GM19023 (cell line): ENCODE results near the gene EIF4ENIF1.
A peak's percentile ranks its signal among the peaks of the same experiment; 100 is the strongest.
"Not testable (repeated sequence)": the region's sequence is repeated elsewhere in the genome, so short reads cannot be mapped to it uniquely, and the experiment has no call there.

Experiments used
- ATAC-seq: cut with Tn5 transposase; IDR thresholded peaks from one replicate; pipeline ENCODE4 v1.9.1; 2021; ENCODE audit warnings: mild to moderate bottlenecking, moderate library complexity; ENCODE audit not compliant: unreplicated experiment

EIF4ENIF1 gene

GRCh38 chr22:31495343-31495742 lies 5.7 kb upstream of the EIF4ENIF1 start:
- ATAC-seq: no peak

- not testable (repeated sequence) for ATAC-seq
These were observed 3.7 kb upstream of the EIF4ENIF1 start for GRCh38 chr22:31493355-31493754.

GRCh38 chr22:31492151-31492550 lies 2.5 kb upstream of the EIF4ENIF1 start:
- no peak for ATAC-seq

- no peak for ATAC-seq
These were observed 1.7 kb upstream of the EIF4ENIF1 start for GRCh38 chr22:31491218-31491962.

- ATAC-seq: peak; percentile 44
These were observed 869 bp upstream of the EIF4ENIF1 start for GRCh38 chr22:31490496-31490925.

GRCh38 chr22:31488988-31489617 lies 539 bp downstream of the EIF4ENIF1 start:
- ATAC-seq: peak; percentile 27

- no peak for ATAC-seq
These were observed 1.2 kb downstream of the EIF4ENIF1 start for GRCh38 chr22:31488346-31488883.

GRCh38 chr22:31486951-31487350 lies 2.7 kb downstream of the EIF4ENIF1 start:
- no peak for ATAC-seq

- not testable (repeated sequence) for ATAC-seq
These were observed 3.3 kb downstream of the EIF4ENIF1 start for GRCh38 chr22:31486369-31486768.

GRCh38 chr22:31482470-31482869 lies 7.2 kb downstream of the EIF4ENIF1 start:
- not testable (repeated sequence) for ATAC-seq

- ATAC-seq: no peak
These were observed 8.5 kb downstream of the EIF4ENIF1 start for GRCh38 chr22:31481129-31481528.

- no peak for ATAC-seq
These were observed 12.3 kb downstream of the EIF4ENIF1 start for GRCh38 chr22:31477329-31477728.

GRCh38 chr22:31475800-31476199 lies 13.8 kb downstream of the EIF4ENIF1 start:
- ATAC-seq: no peak

GRCh38 chr22:31474743-31475142 lies 14.9 kb downstream of the EIF4ENIF1 start:
- no peak for ATAC-seq

- no peak for ATAC-seq
These were observed 24.3 kb downstream of the EIF4ENIF1 start for GRCh38 chr22:31465307-31465706.

GRCh38 chr22:31461699-31462098 lies 27.9 kb downstream of the EIF4ENIF1 start:
- no peak for ATAC-seq

- no peak for ATAC-seq
These were observed 37.7 kb downstream of the EIF4ENIF1 start for GRCh38 chr22:31451709-31452571.

GRCh38 chr22:31449506-31449905 lies 40.1 kb downstream of the EIF4ENIF1 start:
- ATAC-seq: no peak

- ATAC-seq: no peak
These were observed 41.3 kb downstream of the EIF4ENIF1 start for GRCh38 chr22:31448382-31448781.

GRCh38 chr22:31447337-31447736 lies 42.3 kb downstream of the EIF4ENIF1 start:
- no peak for ATAC-seq

GRCh38 chr22:31446767-31447166 lies 42.9 kb downstream of the EIF4ENIF1 start:
- no peak for ATAC-seq
